Chondrocyte (in vitro differentiated cells): Measurements from ENCODE around the gene TLCD2. TPM values are rescaled to one million over a fixed set of nuclear protein-coding genes. Genes with fewer than 3 reads are reported as not detected.
"Not testable (repeated sequence)": the region's sequence is repeated elsewhere in the genome, so short reads cannot be mapped to it uniquely, and the experiment has no call there.

Experiments used
- DNase-seq: peaks from one replicate; pipeline ENCODE4 v3.0.0; 2021; ENCODE audit warnings: mixed read lengths, low spot score
- H3K27ac Mint-ChIP-seq: one replicate; pipeline ENCODE4 v1.8.0; 2021; ENCODE audit warnings: mild to moderate bottlenecking, moderate library complexity, mixed read lengths; ENCODE audit not compliant: unreplicated experiment
- H3K27me3 Mint-ChIP-seq: 2 replicates; pipeline ENCODE4 v1.8.0; 2021; ENCODE audit warnings: low read depth, mixed read lengths
- H3K36me3 Mint-ChIP-seq: 2 replicates; pipeline ENCODE4 v1.8.0; 2021; ENCODE audit warnings: low read depth, mixed read lengths
- H3K4me1 Mint-ChIP-seq: 2 replicates; pipeline ENCODE4 v1.8.0; 2021; ENCODE audit warnings: low read depth, mild to moderate bottlenecking, mixed read lengths
- H3K4me3 Mint-ChIP-seq: one replicate; pipeline ENCODE4 v1.8.0; 2021; ENCODE audit warnings: mild to moderate bottlenecking, moderate library complexity, mixed read lengths; ENCODE audit not compliant: unreplicated experiment
- H3K9me3 Mint-ChIP-seq: 2 replicates; pipeline ENCODE4 v1.8.0; 2021; ENCODE audit warnings: low read depth, mixed read lengths
- total RNA-seq: library from RNA; stranded (reverse); gene quantifications from 3 replicates; pipeline ENCODE4 v1.2.1, GENCODE V29; 2021
- TF ChIP-seq, protein P1 (sequence below): fragments of 200-600 bp; sonication (generic); IDR thresholded peaks from 2 replicates; pipeline ENCODE4 v1.5.0; 2021; ENCODE audit warnings: antibody characterized with exemption, mild to moderate bottlenecking, moderate library complexity

TLCD2 gene
- total RNA-seq, 1 donor from 2014 or later = 9.5 TPM

DNA sequence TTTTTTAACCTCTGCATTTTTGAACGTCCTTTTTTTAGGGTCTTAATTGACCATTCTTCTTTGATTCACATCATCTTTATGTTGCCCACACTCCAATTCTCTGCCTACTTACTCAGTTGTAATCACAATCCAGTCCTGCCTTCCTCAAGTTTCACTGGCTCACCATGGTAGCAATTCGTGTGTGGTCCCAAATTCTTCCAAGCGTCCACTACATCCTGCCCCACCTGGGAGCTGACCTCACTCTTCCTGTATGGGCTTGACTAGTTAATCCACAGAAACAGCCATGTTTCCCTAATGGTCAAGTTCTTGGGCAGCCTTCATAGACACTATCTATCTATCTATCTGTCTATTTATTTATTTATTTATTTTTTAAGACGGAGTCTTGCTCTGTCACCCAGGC, 7.1 kb downstream of the TLCD2 start:
- Mint-ChIP-seq H3K4me3 (no peak overlapping the region), H3K4me1 (no peaks in the 10 kb centered on the region), H3K27ac (no peak overlapping the region), H3K36me3 (peaks cover 3% of the 10 kb centered on the region), H3K9me3 (no peaks in the 10 kb centered on the region), H3K27me3 (no peaks in the 10 kb centered on the region)
- no peak for DNase-seq
- TF ChIP-seq, protein P1, sequence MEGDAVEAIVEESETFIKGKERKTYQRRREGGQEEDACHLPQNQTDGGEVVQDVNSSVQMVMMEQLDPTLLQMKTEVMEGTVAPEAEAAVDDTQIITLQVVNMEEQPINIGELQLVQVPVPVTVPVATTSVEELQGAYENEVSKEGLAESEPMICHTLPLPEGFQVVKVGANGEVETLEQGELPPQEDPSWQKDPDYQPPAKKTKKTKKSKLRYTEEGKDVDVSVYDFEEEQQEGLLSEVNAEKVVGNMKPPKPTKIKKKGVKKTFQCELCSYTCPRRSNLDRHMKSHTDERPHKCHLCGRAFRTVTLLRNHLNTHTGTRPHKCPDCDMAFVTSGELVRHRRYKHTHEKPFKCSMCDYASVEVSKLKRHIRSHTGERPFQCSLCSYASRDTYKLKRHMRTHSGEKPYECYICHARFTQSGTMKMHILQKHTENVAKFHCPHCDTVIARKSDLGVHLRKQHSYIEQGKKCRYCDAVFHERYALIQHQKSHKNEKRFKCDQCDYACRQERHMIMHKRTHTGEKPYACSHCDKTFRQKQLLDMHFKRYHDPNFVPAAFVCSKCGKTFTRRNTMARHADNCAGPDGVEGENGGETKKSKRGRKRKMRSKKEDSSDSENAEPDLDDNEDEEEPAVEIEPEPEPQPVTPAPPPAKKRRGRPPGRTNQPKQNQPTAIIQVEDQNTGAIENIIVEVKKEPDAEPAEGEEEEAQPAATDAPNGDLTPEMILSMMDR = no peak

DNA sequence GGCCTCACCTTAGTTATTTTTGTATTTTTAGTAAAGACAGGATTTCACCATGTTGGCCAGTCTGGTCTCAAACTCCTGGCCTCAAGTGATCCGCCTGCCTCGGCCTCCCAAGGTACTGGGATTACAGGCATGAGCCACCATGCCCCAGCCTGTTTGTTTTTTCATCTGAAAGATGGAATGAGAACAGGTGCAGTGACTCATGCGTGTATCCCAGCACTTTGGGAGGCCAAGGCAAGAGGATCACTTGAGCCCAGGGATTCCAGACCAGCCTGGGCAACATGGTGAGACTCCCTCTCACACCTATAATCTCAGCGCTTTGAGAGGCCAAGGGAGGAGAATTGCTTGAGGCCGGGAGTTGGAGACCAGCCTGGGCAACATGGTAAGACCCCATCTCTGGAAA, 10.3 kb downstream of the TLCD2 start:
- H3K36me3 Mint-ChIP-seq, H3K9me3 Mint-ChIP-seq, H3K27ac Mint-ChIP-seq, DNase-seq, H3K4me1 Mint-ChIP-seq, H3K27me3 Mint-ChIP-seq, H3K4me3 Mint-ChIP-seq: not testable (repeated sequence)

DNA sequence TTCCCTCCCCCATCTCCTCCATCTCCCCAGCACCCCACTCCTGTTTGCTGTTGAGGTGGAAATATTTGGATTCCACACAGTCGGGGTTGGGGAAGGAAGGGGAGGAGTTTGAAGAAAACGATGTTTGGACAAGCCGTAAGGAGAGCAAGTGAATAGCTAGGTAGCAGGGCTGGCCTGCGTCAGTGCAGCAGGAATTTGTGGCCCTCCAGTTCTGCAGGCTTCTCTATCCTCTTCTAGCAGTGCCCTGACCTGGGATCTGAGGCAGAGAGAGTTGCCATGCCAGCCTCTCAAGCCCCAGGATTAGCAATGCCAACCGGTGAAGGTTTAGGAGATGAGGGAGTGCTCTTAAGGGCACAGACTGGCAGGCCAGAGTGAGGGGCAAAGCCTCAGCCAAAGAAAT, 12.5 kb downstream of the TLCD2 start:
- DNase-seq = no peak
- H3K27ac Mint-ChIP-seq = no peak overlapping the region
- H3K4me3 Mint-ChIP-seq = no peak overlapping the region
- TF ChIP-seq, protein P1 = no peak
- H3K4me1 Mint-ChIP-seq = no peaks in the 10 kb centered on the region
- peaks cover 2% of the 10 kb centered on the region for H3K9me3 Mint-ChIP-seq
- no peaks in the 10 kb centered on the region for H3K36me3 Mint-ChIP-seq
- H3K27me3 Mint-ChIP-seq = no peaks in the 10 kb centered on the region

DNA sequence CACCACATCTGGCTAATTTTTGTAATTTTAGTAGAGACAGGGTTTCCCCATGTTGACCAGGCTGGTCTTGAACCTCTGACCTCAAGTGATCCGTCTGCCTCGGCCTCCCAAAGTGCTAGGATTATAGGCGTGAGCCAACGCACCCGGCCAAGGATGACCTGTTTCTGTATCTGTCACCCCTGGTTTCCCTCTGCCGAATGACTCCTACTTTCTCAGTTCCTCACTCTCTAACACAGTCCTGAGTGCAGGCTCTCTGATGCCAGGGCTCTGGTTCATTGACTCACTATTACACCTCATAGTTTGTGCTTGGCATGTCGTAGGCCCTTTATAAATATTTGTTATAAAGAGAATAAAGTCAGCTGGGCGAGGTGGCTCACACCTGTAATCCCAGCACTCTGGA, 14.8 kb downstream of the TLCD2 start:
- TF ChIP-seq, protein P1 = no peak
- Mint-ChIP-seq H3K27ac (no peak overlapping the region), H3K4me3 (no peak overlapping the region)

DNA sequence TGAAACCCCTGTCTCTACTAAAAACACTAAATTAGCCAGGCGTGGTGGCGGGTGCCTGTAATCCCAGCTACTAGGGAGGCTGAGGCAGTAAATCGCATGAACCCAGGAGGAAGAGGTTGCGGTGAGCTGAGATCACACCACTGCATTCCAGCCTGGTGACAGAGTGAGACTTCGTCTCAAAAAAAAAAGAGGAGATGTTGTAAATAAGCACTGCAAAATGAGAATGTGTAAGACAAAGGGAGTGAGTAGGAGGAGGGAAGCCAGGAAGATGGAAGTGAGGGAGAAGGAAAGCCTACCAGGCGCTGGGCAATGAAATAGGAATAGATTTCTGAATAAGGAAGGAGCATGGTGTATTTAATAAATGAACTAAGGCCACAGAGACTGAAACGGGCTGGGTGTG, 16.8 kb downstream of the TLCD2 start:
- TF ChIP-seq, protein P1 = no peak
- no peaks in the 10 kb centered on the region for H3K36me3 Mint-ChIP-seq
- DNase-seq = no peak
- H3K4me3 Mint-ChIP-seq = no peak overlapping the region
- H3K27ac Mint-ChIP-seq = no peak overlapping the region
- no peaks in the 10 kb centered on the region for H3K27me3 Mint-ChIP-seq
- H3K9me3 Mint-ChIP-seq = peaks cover 4% of the 10 kb centered on the region
- no peaks in the 10 kb centered on the region for H3K4me1 Mint-ChIP-seq

More for the DNA sequence above, 14.8 kb downstream of the TLCD2 start:
- Mint-ChIP-seq H3K27me3 (no peaks in the 10 kb centered on the region), H3K36me3 (no peaks in the 10 kb centered on the region), H3K4me1 (no peaks in the 10 kb centered on the region), H3K9me3 (peaks cover 4% of the 10 kb centered on the region)
- DNase-seq = no peak

DNA sequence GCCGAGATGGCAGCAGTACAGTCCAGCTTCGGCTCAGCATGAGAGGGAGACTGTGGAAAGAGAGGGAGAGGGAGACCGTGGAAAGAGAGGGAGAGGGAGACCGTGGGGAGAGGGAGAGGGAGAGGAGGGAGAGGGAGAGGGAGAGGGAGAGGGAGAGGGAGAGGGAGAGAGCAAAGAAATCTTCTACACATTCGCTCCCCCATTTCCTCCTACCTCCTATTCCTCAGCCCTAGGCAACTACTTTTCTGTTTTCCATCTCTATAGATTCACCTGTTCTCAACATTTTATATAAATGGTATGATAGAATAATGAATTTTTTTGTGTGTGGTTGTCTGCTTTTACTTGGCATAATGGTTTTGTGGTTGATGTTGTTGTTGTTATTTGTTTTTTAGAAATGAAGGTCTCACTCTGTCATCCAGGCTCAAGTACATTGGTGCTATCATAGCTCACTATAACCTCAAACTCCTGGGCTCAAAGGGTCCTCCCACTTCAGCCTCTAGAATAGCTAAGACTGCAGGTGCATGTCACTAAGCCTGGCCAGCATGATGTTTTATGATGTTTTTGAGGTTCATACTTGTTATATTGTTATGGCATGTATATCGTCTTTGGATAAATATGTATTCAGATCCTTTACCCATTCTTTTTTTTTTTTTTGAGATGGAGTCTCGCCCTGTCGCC, 19.5 kb downstream of the TLCD2 start:
- DNase-seq = no peak
- TF ChIP-seq, protein P1 = no peak
- Mint-ChIP-seq H3K4me3 (no peak overlapping the region), H3K27me3 (no peaks in the 10 kb centered on the region), H3K4me1 (peaks cover 4% of the 10 kb centered on the region), H3K36me3 (no peaks in the 10 kb centered on the region), H3K27ac (no peak overlapping the region), H3K9me3 (peaks cover 4% of the 10 kb centered on the region)

GRCh38 chr17:1688405-1688804, 21.8 kb downstream of the TLCD2 start:
- not testable (repeated sequence) for H3K36me3 Mint-ChIP-seq, H3K9me3 Mint-ChIP-seq, DNase-seq, H3K4me3 Mint-ChIP-seq, H3K27me3 Mint-ChIP-seq, H3K27ac Mint-ChIP-seq
- peaks cover 19% of the 10 kb centered on the region for H3K4me1 Mint-ChIP-seq
